OCI-LY1 (cell line): ENCODE results near the gene TES.

ENCODE experiments used
- CTCF ChIP-seq: fragments of 200-600 bp; sonication (generic), shearing (Covaris generic); IDR thresholded peaks from 2 replicates; pipeline ENCODE4 v1.5.1; 2017; ENCODE audit warnings: mild to moderate bottlenecking, antibody characterized with exemption, low read length, moderate library complexity, mixed read lengths
- EZH2 ChIP-seq: fragments of 200-600 bp; sonication (generic), shearing (Covaris generic); IDR thresholded peaks from 2 replicates; pipeline ENCODE4 v1.8.0; 2017; ENCODE audit warnings: borderline replicate concordance, mixed run types, mild to moderate bottlenecking, antibody characterized with exemption, low read length, moderate library complexity, mixed read lengths

- TF ChIP-seq CTCF (no peak), EZH2 (no peak)
Measured at GRCh38 chr7:116273283-116273917, 63.1 kb downstream of the TES start.
